ENCODE data around the gene CFAP92. TPM values are rescaled to one million over a fixed set of nuclear protein-coding genes. Genes with fewer than 3 reads are reported as not detected.

Gene CFAP92, protein sequence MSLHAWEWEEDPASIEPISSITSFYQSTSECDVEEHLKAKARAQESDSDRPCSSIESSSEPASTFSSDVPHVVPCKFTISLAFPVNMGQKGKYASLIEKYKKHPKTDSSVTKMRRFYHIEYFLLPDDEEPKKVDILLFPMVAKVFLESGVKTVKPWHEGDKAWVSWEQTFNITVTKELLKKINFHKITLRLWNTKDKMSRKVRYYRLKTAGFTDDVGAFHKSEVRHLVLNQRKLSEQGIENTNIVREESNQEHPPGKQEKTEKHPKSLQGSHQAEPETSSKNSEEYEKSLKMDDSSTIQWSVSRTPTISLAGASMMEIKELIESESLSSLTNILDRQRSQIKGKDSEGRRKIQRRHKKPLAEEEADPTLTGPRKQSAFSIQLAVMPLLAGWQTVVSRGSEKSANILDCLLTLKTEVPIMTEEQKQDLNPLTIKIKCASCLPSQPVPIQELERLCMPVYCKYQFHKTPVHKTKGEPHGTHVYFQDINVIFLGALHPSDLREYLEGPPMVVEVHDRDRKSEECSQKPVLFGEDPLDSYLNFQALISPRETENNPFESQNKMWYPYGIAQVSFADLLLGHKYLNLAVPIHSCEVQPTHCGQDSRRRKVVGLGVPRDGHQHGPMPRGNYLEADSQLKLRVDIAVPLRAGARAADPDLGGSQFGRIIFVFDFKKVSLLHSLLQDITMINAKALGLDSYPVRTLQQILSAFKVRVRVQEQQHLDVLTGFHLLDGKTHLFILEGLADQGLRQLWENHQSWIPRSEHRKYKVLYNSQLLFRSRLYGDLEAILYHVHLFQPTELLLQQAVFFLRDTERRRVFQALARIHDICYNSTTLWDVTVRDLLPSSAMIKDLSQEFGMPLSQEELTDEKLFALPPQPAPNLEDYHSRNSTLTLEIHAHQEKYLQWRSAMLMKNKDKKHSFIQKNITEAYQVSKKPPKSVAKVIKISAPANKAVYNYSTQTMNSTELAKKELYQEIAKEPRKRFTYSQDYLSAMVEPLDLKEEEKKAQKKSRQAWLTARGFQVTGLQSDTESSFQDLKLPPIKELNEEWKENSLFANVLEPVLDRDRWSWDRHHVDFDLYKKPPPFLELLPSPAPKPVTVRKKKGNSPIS
- polyA plus RNA-seq (ENCODE audit: insufficient read depth in 1 of 5, insufficient read length in 5 of 5, low replicate concordance in 1 of 5) = 1 to 10 TPM; 2.6 to 4.2 (median 4.0) TPM
- long read RNA-seq, donor 1 = 0 reads
- long read RNA-seq, donor 2 = 0 reads
- long read RNA-seq, donor 3 = 0 reads
- long read RNA-seq, donor 4 = 0 reads
- long read RNA-seq, donor 5, partial matches to known transcripts = 23 of 23 reads
- long read RNA-seq, donor 5, other reads (novel, unspliced or antisense) = 0 of 23 reads
- long read RNA-seq, donor 6, partial matches to known transcripts = 11 of 11 reads
- long read RNA-seq, donor 6, other reads (novel, unspliced or antisense) = 0 of 11 reads
- long read RNA-seq, donor 7, partial matches to known transcripts = 24 of 24 reads
- long read RNA-seq, donor 7, other reads (novel, unspliced or antisense) = 0 of 24 reads
- long read RNA-seq, donor 8 = 0 reads

DNA sequence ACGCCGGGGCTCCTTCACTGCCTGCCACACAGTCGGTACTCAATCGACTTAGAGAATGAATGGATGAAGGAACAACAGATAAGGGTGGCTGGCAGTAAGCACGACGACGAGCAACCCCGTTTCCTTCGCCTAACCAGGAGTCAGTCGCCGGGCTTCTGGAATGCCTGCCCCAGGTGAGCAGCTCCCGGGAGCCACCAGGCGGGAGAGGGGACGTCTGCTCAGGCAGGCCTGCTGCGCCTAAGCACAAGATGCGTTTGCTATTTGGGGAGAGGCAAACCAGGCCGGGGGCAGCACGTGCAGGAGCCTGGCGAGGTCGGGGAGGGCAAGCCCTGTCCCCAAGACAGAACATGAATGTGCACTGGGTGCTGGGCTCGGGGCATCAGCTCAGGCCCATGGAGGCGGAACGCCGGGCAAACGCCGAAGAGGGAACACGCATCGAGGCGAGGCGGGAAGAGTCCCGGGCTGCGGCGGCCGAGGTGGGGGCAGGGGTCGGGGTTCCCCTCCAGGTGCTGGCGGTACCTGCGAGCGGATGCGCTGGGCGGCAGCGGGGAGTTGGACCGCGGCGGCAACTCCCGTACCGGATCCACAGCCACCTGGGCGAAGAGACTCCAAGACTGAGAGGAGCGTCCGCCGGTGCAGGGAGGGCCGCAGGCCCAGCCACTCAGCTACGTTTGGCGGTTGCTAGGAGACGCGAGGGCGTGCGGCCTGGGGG, at the start of gene CFAP92:
Gene CFAP92, minus strand, starts transcription at position 616 of the 712 bp plus-strand sequence. CDS start 772 bp downstream, outside the sequence.
- DNase-seq = peak; percentile 82

DNA sequence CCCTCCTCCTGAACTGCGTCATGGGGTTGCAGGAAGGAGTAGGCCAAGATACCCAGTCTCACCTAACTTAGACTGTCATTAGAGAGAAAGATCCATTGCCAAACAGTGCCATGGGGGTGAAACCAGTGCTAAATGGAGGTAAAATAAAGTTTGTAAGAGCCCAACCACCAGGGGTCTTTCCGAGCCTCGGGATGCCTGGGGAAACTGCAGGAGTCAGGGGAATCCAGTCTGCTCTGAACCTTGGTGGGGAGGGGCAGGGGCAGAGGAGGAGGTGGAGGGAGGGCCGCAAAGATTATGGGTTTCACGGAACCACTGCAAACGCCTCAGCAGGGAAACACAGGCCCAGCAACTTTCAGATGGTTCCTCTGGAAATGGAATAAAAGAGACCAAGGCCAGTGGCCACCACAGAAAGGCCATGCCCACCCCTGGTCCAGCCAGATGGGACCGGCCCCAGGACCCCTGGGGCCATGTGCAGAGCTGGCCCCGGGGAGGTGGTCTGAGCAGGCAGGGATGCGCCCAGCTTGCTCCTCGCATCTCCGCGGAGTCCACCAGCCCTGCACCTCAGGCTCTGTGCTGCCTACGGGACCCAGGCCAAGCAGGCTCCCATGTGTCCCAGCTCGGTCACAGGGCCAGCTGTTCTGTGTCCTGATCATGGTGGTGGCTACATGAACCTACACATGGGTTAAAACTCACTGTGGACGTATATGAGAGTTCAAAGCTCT, 46.9 kb upstream of the CFAP92 start:
- no peak for DNase-seq

DNA sequence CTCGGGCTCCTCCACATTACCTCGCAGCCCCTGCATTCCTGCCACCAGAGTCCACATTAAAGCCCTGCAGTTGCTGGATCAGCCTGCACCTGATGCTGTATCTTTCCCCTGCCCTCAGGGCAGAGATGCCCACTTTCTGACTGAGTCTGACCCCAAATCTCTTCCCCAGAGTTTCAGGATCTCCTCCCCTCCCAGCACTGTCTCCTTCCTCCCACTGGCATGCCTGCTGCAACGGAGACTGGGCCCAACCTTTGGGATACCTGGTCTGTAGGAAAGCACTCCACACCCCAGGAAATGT, 46.1 kb upstream of the CFAP92 start:
- DNase-seq = no peak

DNA sequence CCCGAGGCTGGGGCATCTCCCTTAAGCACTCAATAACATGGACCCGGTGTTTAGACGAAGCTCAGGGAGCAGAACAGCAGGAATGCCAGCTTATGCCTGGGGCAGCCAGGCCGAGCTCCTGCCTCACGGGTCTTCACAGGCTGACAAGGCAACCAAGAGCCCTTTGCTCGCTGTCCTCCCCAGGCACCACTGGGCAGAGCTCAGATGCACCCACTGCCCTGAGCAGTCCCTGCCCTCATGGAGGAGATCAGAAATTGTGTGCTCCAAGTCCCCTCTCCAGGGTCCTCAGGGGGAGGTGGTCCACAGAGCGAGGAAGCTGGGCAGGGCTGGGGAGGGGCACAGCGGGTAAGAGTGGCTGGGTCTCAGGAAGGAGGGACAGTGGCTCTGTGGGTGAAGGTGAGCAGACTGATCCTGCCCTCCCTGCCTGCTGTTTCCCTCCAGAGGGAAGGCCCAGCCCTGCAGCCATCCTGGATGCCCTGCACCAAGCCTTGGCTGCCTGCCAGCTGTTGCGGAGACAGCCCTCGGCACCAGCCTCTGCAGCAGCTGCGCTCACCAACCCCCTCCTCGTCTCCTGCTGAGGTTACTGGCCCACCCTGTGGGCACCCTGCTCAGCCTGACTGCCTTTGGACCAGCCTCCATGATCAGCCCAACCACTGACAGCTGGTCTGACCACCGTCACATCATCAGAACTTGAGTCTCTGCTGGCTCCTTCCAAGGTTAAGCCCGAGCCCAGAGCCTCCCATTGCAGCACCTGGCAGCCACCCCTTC, 45.6 kb upstream of the CFAP92 start:
- DNase-seq = no peak

DNA sequence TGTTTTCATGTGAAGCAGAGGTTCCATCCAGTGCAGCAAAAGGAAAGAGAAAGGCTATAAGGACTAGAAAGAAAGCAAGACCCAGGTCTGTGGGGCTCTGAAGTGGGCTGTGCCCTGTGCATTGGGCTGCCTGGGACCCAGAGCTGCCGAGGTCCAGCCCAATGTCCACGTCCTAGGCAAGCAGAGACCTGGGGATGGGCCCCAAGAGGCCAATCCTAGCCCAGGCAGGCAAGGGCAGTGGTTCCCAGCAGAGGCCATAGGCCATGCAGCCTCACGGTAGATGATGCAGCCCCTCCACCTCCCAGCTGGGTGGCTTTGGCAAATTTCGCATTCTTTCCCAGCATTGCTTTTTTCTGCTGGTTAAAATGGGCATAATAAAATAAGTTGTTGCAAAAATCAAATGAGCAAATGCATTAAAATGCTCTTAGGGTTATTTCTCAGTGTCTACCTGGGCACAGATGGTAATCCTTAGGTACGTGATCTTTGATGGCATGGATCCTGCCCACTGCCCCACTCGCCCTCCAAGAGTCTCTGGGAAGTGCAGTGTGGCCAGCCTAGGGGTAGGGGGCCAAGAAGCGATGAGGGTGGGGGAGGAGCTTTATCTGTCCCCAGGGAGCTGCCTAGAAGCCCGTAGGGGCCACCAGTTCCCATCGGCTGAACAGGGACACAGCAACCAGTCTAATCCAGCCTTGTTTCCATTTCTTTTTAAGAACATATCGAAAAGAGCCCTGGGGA, 44.4 kb upstream of the CFAP92 start:
- no peak for DNase-seq

DNA sequence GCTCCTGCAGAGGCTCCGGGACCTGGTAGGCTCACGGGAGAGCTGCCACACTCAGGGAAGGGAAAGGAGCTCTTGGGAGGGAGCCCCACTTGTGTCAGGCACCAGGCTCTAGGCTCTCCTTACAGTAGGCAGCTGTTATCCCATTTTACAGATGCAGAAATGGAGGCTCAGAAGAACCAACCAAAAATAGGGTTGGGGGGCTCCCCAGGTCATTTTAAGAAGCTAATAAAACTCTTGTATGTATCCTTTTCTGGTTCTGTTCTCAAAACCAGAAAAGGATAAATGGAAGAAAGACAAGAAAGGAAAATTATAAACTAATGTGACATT, 43.2 kb upstream of the CFAP92 start:
- DNase-seq = no peak

DNA sequence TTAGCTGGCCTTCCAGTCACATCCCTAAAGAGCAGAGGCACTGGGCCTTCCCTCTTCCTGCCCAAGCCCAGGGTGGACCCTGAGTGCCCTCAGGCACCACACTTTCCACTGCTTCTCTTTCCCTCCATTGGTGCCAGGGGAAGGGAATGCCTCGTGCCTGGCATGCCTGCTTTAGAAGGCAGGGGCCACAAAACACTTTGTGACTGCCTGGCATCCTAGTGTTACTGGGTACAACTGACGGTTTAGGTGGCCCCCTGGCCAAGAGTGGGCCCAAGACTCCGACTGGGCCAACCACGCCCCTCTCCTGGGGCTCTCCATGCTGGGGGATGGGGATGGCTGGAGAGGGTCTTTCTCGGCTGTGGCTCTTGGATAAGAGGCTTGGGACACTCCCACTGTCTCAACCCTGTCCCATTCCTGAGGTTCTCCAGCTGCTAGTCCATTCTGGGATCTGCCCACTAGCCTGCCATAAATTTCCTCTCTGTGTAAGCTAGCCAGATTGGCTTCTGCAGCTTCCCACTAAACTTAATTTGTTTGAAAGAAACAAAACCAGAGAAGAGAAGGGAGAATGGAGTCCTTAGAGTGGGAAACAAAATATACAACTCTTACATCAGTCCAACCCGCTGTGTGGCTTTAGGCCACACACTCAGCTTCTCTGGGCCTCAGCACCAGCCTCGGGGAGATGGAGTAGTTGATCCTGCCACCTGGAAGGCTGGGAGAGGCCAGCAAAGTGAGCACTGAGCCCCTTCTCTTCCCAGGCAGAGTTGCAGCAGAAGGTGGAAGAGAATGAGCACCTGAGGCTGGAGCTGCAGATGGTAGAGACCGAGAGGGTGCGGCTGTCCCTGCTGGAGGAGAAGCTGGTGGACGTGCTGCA, 42.6 kb upstream of the CFAP92 start:
- DNase-seq = no peak

DNA sequence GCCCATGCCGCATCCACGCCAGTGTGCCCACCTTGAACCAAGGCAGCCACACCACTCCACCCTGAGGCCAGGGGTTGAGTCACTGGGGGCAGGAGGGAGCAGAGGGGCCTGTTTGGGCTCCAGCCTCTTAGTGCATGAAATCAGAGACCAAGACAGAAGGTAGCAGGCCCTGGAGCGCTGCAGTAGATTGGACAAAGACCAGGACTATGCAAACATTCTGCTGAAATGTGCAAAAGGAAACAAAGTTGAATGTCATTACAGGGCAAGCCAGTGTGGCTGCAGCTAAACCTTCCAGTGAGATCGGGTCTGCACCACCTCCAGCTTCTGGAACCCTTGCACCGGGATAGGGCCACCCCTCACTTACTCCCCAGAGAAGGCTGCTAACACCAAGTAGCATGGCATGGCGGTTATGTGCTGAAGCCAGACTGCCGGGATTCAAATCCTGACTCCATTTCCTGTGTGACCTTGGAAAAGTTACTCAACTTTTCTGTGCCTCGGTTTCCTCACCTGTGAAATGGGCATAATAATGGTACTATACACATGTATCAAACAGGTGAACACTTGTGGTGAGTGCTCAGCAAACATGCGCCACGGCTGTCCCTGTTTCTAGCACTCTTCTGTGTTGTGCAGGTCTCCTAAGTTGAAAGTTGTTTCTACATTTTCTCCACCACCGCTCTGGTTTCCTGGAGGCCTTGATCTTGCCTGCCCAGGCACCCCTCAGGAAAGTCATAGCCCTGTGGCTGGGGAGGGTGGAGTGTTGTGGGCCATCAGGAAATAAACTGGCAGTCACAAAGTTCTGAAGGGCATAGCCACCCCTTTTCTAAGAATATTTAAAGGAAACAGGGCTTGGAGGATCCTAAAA, 41.7 kb upstream of the CFAP92 start:
- DNase-seq = no peak

DNA sequence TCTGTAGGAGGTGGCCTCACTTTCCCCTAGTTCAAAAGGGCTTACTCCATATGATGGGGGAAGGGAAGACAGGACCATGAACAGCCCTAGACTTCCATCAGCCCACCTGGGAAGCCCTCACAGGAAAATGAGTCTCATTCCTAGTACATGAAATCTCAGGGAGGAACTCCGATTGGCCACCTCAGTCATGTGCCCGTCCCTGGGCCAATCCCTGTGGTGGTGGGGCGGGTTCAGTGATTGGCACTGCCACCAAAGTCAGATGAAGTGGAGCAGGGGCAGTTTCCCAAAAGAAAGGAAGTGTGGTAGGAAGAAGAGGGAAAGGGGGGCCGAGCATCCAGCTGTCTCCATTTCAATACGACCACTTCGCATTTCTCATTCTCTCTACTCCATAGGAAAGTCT, 40.8 kb upstream of the CFAP92 start:
- no peak for DNase-seq

DNA sequence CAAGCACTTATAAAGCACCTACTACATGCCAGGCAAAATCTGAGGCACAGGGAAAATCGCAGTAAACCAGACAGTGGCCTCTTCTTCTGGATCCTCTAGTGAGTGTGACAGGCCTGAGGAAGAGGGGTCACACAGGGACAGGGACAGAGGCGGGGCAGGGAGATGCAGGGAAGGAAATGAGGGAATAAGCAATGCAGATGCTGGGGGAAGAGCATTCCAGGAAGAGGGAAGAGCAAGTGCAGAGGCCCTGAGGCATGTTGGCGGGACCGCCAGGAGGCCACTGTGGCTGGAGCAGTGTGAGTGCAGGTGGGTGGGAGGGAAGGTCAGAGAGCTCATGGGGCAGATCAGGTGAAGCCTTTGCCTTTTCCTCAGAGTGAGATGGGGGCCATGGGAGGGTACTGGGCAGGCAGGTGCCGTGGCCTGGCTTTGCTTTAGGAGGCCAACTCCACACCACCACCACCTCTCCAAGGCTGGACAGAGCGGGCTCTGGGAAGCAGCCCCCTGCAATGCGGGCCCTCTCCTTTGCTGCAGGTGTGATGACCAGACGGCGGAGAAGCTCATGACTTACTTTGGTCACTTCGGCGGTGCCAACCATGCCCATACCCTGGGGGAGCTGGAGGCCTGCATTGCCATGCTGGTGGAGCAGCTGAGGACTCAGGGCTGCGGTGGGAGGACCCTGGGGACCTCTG, 39.9 kb upstream of the CFAP92 start:
- no peak for DNase-seq

DNA sequence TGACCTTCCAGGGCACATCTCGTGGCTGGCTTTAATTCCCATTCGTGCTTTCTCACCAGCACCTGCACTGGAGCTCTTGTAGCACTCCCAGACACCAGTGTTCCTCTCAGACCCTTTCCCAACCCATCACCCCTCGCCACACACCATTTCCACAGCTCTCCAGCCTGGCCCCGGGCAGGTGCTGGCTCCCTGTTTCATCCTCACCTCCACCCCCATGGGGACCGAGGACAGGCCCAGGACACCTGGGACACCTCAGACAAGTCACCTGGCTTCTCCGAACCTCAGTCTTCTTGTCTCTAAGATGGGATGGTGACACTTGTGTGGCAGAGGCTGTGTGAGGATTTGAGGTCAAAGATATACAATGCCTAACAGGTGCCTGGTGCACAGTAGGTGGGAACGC, 39.3 kb upstream of the CFAP92 start:
- no peak for DNase-seq

DNA sequence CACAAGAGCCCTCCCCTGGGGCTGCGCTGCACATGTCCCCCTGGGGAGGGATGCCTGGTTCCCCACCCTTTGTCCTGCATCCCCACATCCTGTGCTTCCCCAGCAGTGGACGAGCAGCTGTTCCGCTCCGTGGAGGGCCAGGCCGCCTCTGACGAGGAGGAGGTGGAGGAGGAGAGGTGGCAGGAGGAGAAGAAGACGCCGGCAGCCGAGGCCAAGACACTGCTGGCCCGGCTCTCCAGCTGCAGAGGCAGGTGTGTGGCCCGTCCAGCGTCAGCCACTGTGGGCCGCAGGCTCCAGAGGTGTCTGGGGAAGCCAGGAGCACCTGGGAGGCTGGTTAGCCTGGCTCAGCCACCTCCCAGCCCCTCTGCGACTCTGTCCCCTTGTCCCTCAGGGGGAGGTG, 38.8 kb upstream of the CFAP92 start:
- no peak for DNase-seq

DNA sequence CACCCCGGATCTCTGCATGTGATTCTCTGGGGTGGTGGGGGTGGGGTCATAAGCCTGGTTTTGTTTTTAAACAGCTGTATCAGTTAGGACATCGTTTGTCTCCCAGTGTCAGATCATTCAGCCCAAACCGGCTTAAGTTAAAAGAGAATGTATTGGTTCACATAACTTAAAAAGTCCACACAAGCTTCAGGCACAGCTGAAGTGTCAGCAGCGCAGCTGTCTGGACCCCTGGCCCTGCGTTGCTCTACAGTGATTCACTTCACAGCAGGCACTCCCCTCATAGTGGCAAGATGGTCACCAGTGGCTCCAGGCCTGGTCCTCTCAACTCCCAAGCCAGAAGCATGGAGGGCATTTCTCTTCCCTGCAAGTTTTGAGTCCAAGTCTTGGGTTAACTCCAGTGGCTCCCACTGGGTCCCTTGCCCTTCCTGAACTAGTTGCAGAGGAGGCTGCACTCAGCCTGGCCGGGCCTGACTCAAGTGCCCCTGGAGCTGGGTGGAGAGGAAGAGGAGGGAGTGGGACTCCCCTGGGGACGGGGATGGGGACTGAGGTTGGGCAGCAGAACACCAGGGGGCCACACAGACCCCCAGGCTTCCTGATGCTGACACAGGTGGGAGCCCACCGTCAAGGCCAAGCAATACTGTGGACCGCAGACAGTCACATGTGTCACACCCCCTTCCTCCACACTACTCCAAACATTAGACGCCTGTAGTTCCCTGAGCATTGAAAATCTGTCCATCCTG, 37.8 kb upstream of the CFAP92 start:
- no peak for DNase-seq

DNA sequence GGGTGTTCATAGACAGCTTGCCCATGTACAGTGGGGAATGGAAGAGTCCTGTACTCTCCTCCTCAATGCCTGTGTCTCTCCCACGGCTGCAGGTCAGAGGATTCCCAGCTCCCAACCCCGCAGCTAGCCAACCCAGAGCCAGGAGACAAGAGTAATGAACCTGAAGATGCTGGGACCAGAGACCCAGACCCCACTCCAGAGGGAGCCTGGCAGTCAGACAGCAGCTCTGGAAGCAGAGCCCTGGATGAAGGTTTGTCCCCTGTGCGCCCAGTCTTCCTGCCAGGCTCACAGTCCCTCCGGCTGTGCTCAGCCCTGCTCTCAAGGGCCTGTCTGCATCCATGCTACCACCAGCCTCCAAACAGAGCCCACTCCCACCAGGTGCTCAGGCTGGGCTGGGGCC, 36.7 kb upstream of the CFAP92 start:
- no peak for DNase-seq

DNA sequence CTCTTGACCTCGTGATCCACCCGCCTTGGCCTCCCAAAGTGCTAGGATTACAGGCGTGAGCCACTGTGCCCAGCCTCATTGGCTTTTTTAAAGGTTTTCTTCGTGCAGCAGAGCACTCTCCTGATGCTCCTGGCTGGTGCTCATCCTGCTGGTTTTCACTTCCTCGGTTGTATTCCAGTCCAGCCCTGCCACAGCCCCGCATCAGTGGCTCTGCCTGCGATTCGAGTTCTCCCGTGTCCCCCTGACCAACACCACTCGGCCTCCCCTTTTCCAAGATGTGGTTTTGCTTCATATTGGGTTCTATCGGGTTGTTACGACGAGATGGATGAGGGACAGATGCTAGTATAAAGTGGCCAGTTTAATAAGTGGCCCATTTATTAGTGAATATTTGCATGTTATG, 35.0 kb upstream of the CFAP92 start:
- DNase-seq = no peak

DNA sequence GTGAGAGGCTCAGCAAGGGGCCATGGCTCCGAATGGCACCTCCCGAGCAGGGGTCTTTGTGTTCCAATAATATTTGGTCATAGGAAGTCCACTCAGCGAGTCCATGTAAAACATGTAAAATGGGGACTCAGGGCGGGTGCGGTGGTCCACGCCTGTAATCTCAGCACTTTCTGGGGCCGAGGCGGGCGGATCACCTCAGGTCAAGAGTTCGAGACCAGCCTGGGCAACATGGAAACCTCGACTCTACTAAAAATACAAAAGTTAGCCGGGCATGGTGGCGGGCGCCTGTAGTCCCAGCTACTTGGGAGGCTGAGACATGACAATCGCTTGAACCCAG, 33.6 kb upstream of the CFAP92 start:
- DNase-seq = no peak

Data from right lung (tissue), 10 donors.